HCT116 (cell line): ENCODE results near the gene ACOT12. TPM values are rescaled to one million over a fixed set of nuclear protein-coding genes. Genes with fewer than 3 reads are reported as not detected.
"Not testable (repeated sequence)": the region's sequence is repeated elsewhere in the genome, so short reads cannot be mapped to it uniquely, and the experiment has no call there.

Experiments
- ATAC-seq: fragments of 200-7000 bp; cut with Tn5 transposase; 2 replicates; pipeline ENCODE4 v1.9.1; 2020; ENCODE audit warnings: mild to moderate bottlenecking, moderate library complexity
- BruUV-seq: library from RNA; stranded (reverse); fragments of 400-500 nt; replicated peaks from 2 replicates; lab custom pipeline; 2021; lab: Mats Ljungman, UMichigan
- CTCF ChIA-PET: fragments of 300-600 bp; sonication (Branson Sonifier 250); formaldehyde crosslinking; loops from one replicate; lab custom pipeline; 2021; ENCODE audit warnings: antibody characterized with exemption; lab: Charles Lee
- POLR2A ChIA-PET: fragments of 300-600, 350-600 bp; sonication (Branson Sonifier 250); formaldehyde crosslinking; loops from one replicate; lab custom pipeline; 2021; ENCODE audit warnings: antibody characterized with exemption; lab: Charles Lee
- RAD21 ChIA-PET, 2 experiments: fragments of 300-600 bp; sonication (Branson Sonifier 250); formaldehyde crosslinking; loops; one replicate each; lab custom pipeline; 2023; ENCODE audit warnings: low total read pairs in 2 of 2; ENCODE audit not compliant: uncharacterized antibody in 2 of 2, unreplicated experiment in 2 of 2, low non-redundant PET in 1 of 2; lab: Charles Lee
- DNase-seq: peaks from one replicate; pipeline ENCODE4 v3.0.0-alpha.2; 2010; ENCODE audit warnings: low read depth, low spot score
- H2AFZ ChIP-seq: fragments of 200-600 bp; shearing (Covaris generic), sonication (generic); 2 replicates; pipeline ENCODE4 v1.6.1; 2017; ENCODE audit warnings: low read depth, mixed run types, mixed read lengths, antibody characterized with exemption, low read length; ENCODE audit not compliant: poor library complexity, severe bottlenecking
- H3K27ac ChIP-seq: 2 replicates; pipeline ENCODE4 v1.5.1; 2012; ENCODE audit warnings: low read depth, low read length
- H3K27me3 ChIP-seq: fragments of 200-600 bp; sonication (generic); 2 replicates; pipeline ENCODE4 v1.6.1; 2016; ENCODE audit warnings: mixed run types, low read length, mixed read lengths; ENCODE audit not compliant: insufficient read depth
- H3K36me3 ChIP-seq, 2 experiments: fragments of 200-500 bp in 1 of 2; fragments of 200-600 bp in 1 of 2; sonication (Bioruptor generic) in 1 of 2; sonication (generic) in 1 of 2; 2 replicates each; pipeline versions ENCODE4 v1.5.1 to v1.6.1; 2014 to 2016; ENCODE audit warnings: low read length in 2 of 2, inconsistent platforms in 1 of 2, mixed read lengths in 1 of 2, mixed run types in 1 of 2; ENCODE audit not compliant: insufficient read depth in 2 of 2, control insufficient read depth in 1 of 2
- H3K4me1 ChIP-seq, 2 experiments: fragments of 200-600 bp in 1 of 2; sonication (generic) in 1 of 2; 2 replicates each; pipeline versions ENCODE4 v1.5.1 to v1.6.1; 2012 to 2017; ENCODE audit warnings: low read length in 2 of 2, inconsistent platforms in 1 of 2, mild to moderate bottlenecking in 1 of 2, mixed read lengths in 1 of 2, mixed run types in 1 of 2, moderate library complexity in 1 of 2; ENCODE audit not compliant: insufficient read depth in 2 of 2, control insufficient read depth in 1 of 2
- H3K4me2 ChIP-seq: fragments of 200-600 bp; sonication (generic); 2 replicates; pipeline ENCODE4 v1.6.1; 2017; ENCODE audit warnings: mixed run types, low read length, mixed read lengths
- H3K4me3 ChIP-seq, 2 experiments: fragments of 200-600 bp in 1 of 2; sonication (generic) in 1 of 2; replicated peaks in 1 of 2; 2 replicates each; pipeline ENCODE4 v1.5.1; 2011 to 2016; ENCODE audit warnings: low read length in 2 of 2, control low read depth in 1 of 2, low read depth in 1 of 2, mild to moderate bottlenecking in 1 of 2, mixed read lengths in 1 of 2, mixed run types in 1 of 2
- H3K79me2 ChIP-seq: fragments of 200-600 bp; sonication (generic); 2 replicates; pipeline ENCODE4 v1.6.1; 2017; ENCODE audit warnings: mild to moderate bottlenecking, mixed run types, low read length, moderate library complexity, mixed read lengths; ENCODE audit not compliant: insufficient read depth
- H3K9ac ChIP-seq: fragments of 200-600 bp; sonication (generic); 2 replicates; pipeline ENCODE4 v1.6.1; 2016; ENCODE audit warnings: low read length, mixed read lengths
- H3K9me2 ChIP-seq: fragments of 200-600 bp; sonication (generic), shearing (Covaris generic); 2 replicates; pipeline ENCODE4 v1.6.1; 2017; ENCODE audit warnings: mixed run types, mild to moderate bottlenecking, moderate library complexity; ENCODE audit not compliant: insufficient read depth
- H3K9me3 ChIP-seq, 2 experiments: fragments of 200-500 bp in 1 of 2; fragments of 200-600 bp in 1 of 2; sonication (Bioruptor generic) in 1 of 2; sonication (generic) in 1 of 2; 2 replicates each; pipeline ENCODE4 v1.6.1; 2014 to 2017; ENCODE audit warnings: low read length in 2 of 2, mixed read lengths in 2 of 2, inconsistent platforms in 1 of 2, low read depth in 1 of 2, mild to moderate bottlenecking in 1 of 2, mixed run types in 1 of 2, moderate library complexity in 1 of 2; ENCODE audit not compliant: control insufficient read depth in 1 of 2, insufficient read depth in 1 of 2
- H4K20me1 ChIP-seq: fragments of 200-600 bp; sonication (generic), shearing (Covaris generic); 2 replicates; pipeline ENCODE4 v1.6.1; 2017; ENCODE audit warnings: mixed run types, mild to moderate bottlenecking, moderate library complexity; ENCODE audit not compliant: insufficient read depth
- CTCF ChIP-seq, 3 experiments: fragments of 200-600 bp in 1 of 3; sonication (generic) in 1 of 3; IDR thresholded peaks in 2 of 3; conservative IDR thresholded peaks in 1 of 3; 2 replicates each; pipeline ENCODE4 v1.5.1; 2012 to 2017; ENCODE audit warnings: low read depth in 2 of 3, low read length in 2 of 3, antibody characterized with exemption in 1 of 3, borderline replicate concordance in 1 of 3, control low read depth in 1 of 3, mild to moderate bottlenecking in 1 of 3, mixed read lengths in 1 of 3, mixed run types in 1 of 3, moderate library complexity in 1 of 3; ENCODE audit not compliant: insufficient read depth in 1 of 3
- EGR1 ChIP-seq: IDR thresholded peaks from 2 replicates; pipeline ENCODE4 v1.6.1; 2012; ENCODE audit warnings: low read depth
- POLR2A ChIP-seq: IDR thresholded peaks from 2 replicates; pipeline ENCODE4 v1.7.0; 2011; ENCODE audit warnings: borderline replicate concordance; ENCODE audit not compliant: insufficient read depth, insufficient read length; ENCODE audit errors: extremely low read depth
- RAD21 ChIP-seq: IDR thresholded peaks from 2 replicates; pipeline ENCODE4 v1.6.1; 2012; ENCODE audit warnings: low read depth, mild to moderate bottlenecking
- SP1 ChIP-seq: IDR thresholded peaks from 2 replicates; pipeline ENCODE4 v1.6.1; 2012; ENCODE audit warnings: low read depth
- SRF ChIP-seq: IDR thresholded peaks from 2 replicates; pipeline ENCODE4 v1.6.1; 2012; ENCODE audit warnings: low read depth
- YY1 ChIP-seq: IDR thresholded peaks from 2 replicates; pipeline ENCODE4 v1.6.1; 2011; ENCODE audit warnings: low read length, low read depth, moderate library complexity, mild to moderate bottlenecking; ENCODE audit not compliant: insufficient replicate concordance; ENCODE audit errors: extremely low read depth
- intact Hi-C: fragments of 100-400 bp; cut with micrococcal nuclease; formaldehyde crosslinking; loops from 2 replicates; pipeline ENCODE4 v1.10.0; 2022
- total RNA-seq: library from RNA; stranded (reverse); gene quantifications from one replicate; pipeline ENCODE4 v1.2.1, GENCODE V29; 2021; ENCODE audit not compliant: unreplicated experiment
- TF ChIP-seq, protein P1 (sequence below): IDR thresholded peaks from 2 replicates; pipeline ENCODE4 v1.6.1; 2012; ENCODE audit warnings: low read depth

ACOT12 gene
- total RNA-seq, 1 experiment from 2014 or later: not detected

GRCh38 chr5:81297531-81297930 lies 96.4 kb downstream of the ACOT12 start (continued):
- TF ChIP-seq, protein P1, sequence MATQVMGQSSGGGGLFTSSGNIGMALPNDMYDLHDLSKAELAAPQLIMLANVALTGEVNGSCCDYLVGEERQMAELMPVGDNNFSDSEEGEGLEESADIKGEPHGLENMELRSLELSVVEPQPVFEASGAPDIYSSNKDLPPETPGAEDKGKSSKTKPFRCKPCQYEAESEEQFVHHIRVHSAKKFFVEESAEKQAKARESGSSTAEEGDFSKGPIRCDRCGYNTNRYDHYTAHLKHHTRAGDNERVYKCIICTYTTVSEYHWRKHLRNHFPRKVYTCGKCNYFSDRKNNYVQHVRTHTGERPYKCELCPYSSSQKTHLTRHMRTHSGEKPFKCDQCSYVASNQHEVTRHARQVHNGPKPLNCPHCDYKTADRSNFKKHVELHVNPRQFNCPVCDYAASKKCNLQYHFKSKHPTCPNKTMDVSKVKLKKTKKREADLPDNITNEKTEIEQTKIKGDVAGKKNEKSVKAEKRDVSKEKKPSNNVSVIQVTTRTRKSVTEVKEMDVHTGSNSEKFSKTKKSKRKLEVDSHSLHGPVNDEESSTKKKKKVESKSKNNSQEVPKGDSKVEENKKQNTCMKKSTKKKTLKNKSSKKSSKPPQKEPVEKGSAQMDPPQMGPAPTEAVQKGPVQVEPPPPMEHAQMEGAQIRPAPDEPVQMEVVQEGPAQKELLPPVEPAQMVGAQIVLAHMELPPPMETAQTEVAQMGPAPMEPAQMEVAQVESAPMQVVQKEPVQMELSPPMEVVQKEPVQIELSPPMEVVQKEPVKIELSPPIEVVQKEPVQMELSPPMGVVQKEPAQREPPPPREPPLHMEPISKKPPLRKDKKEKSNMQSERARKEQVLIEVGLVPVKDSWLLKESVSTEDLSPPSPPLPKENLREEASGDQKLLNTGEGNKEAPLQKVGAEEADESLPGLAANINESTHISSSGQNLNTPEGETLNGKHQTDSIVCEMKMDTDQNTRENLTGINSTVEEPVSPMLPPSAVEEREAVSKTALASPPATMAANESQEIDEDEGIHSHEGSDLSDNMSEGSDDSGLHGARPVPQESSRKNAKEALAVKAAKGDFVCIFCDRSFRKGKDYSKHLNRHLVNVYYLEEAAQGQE: no peak
- no peak for TF ChIP-seq EGR1
- no peak for TF ChIP-seq RAD21

- POLR2A ChIA-PET, CTCF ChIA-PET, H3K4me1 ChIP-seq, H3K36me3 ChIP-seq, H3K27me3 ChIP-seq, DNase-seq, intact Hi-C loops, H3K27ac ChIP-seq, BruUV-seq, RAD21 ChIA-PET, H3K9me2 ChIP-seq, H4K20me1 ChIP-seq, H3K4me2 ChIP-seq, ATAC-seq, H2AFZ ChIP-seq, H3K4me3 ChIP-seq, H3K9ac ChIP-seq: not testable (repeated sequence)
- H3K79me2 ChIP-seq: peaks cover 61% of the 10 kb centered on the region
- peaks cover 0 to 11% of the 10 kb centered on the region in 2 experiments; a peak in 2 of 4 replicates for H3K9me3 ChIP-seq
These were observed 99.9 kb downstream of the ACOT12 start for GRCh38 chr5:81294021-81294420.

DNA sequence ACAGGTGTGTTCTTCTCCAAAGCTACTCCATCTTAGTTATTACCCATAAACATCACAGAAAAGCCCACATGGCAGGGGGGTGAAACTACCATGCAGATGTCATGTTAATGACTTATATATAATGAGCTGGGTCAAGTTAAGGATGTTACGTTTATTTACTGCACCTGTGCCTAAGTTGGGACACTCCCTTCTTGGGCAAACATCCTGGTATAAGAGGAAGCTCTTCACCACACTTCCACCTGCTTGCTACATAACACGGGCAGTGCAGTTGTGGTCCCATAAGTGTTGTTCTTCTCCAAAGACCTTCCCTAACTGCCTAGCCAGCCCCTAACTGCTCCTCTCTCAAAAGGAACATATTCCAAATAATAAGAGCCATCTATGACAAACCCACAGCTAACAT lies 101.8 kb downstream of the ACOT12 start:
- Histone ChIP-seq H2AFZ (no peak overlapping the region), H3K36me3 (no peaks in the 10 kb centered on the region), H3K27ac (no peak overlapping the region), H3K79me2 (peaks cover 63% of the 10 kb centered on the region), H3K9me3 (peaks cover 0 to 11% of the 10 kb centered on the region in 2 experiments; a peak in 2 of 4 replicates), H3K9me2 (no peaks in the 10 kb centered on the region), H3K4me3 (no peak overlapping the region), H3K4me1 (no peaks in the 10 kb centered on the region), H4K20me1 (no peaks in the 10 kb centered on the region), H3K27me3 (no peaks in the 10 kb centered on the region), H3K9ac (no peak overlapping the region), H3K4me2 (no peak overlapping the region)
- CTCF ChIA-PET: no interaction called here
- RAD21 ChIA-PET: no interaction called here
- intact Hi-C loops: no loop called here
- POLR2A ChIA-PET: no interaction called here
- no peak for ATAC-seq
- no TSS peak for BruUV-seq
- no peak for DNase-seq
- TF ChIP-seq POLR2A: no peak
- TF ChIP-seq RAD21: no peak
- TF ChIP-seq EGR1: no peak
- no peak for TF ChIP-seq SRF
- no peak for TF ChIP-seq CTCF (IDR thresholded peaks at IDR 0.05 in 2 of 3, conservative IDR thresholded peaks at IDR 0.05 in 1 of 3; ENCODE audit: borderline replicate concordance in 1 of 3, insufficient read depth in 1 of 3, low read depth in 2 of 3, low read length in 2 of 3)
- no peak for TF ChIP-seq SP1
- TF ChIP-seq YY1: no peak
